Measurements from ENCODE around the gene DDX39B. TPM values are rescaled to one million over a fixed set of nuclear protein-coding genes. Genes with fewer than 3 reads are reported as not detected.

DDX39B gene
- total and polyA plus RNA-seq, 9 of the 15 experiments (the other 6 are each of a cell fraction or from before 2014, with no cell fraction given) = 479 to 869 (median 592) TPM

DNA sequence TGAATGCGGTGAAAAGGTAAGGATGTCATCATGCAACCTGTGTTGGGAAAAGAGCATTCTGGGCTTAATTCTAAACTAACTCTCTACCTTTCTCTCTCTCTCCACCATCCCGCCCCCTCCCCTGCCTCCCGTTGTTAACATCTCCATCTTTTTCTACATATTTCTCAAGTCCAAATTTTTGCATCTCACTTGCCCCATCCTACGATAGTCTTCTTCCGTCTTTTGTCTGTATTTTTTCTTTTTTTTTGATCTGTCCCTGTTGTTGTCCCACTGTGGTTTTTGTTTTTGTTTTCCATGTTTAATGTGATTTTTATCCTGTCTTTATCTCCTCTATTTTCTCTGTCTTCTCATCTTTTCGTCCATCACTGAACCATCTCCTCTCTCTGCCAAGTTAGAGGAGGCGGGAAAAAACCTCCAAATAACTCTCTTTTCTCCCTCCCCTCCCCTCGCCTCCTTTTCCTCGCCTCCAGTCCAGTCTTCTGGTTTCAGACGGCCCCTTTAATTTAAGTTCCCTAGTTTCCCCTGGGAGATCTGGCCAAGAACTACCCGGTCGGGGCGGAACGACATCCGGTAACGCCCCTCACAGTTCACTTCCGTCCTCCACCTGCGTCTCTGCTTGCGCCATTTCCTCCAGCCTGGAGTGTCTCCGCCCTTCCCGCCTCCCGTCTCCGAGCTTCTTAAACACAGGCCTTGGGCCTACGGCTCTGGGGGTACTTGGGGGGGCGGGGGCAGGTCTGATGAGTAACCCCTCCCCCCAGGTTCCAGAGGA, 5.3 kb upstream of the DDX39B start, which contains the start of gene NFKBIL1 (continued):
- TF ChIP-seq, protein P1, sequence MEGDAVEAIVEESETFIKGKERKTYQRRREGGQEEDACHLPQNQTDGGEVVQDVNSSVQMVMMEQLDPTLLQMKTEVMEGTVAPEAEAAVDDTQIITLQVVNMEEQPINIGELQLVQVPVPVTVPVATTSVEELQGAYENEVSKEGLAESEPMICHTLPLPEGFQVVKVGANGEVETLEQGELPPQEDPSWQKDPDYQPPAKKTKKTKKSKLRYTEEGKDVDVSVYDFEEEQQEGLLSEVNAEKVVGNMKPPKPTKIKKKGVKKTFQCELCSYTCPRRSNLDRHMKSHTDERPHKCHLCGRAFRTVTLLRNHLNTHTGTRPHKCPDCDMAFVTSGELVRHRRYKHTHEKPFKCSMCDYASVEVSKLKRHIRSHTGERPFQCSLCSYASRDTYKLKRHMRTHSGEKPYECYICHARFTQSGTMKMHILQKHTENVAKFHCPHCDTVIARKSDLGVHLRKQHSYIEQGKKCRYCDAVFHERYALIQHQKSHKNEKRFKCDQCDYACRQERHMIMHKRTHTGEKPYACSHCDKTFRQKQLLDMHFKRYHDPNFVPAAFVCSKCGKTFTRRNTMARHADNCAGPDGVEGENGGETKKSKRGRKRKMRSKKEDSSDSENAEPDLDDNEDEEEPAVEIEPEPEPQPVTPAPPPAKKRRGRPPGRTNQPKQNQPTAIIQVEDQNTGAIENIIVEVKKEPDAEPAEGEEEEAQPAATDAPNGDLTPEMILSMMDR (IDR thresholded peaks at IDR 0.05 in 2 of 3, conservative IDR thresholded peaks at IDR 0.05 in 1 of 3; ENCODE audit: insufficient read depth in 2 of 3, low read depth in 1 of 3, low read length in 3 of 3) = no peak; a peak in 1 of 6 replicates
- TF ChIP-seq ZNF124 (CRISPR knock-in tag; IDR thresholded peaks at IDR 0.05) = no peak
- TF ChIP-seq, protein P2, sequence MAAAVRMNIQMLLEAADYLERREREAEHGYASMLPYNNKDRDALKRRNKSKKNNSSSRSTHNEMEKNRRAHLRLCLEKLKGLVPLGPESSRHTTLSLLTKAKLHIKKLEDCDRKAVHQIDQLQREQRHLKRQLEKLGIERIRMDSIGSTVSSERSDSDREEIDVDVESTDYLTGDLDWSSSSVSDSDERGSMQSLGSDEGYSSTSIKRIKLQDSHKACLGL (CRISPR knock-in tag; IDR thresholded peaks at IDR 0.05; ENCODE audit: borderline replicate concordance, poor library complexity, severe bottlenecking) = no peak
- TF ChIP-seq MCM5 (IDR thresholded peaks at IDR 0.05; ENCODE audit: low read depth) = 0 out of 2 replicates have a peak, but pooled peaks have one; percentile 88
- no peak for TF ChIP-seq PTRF (tag; IDR thresholded peaks at IDR 0.05)
- TF ChIP-seq CHD1 (IDR thresholded peaks at IDR 0.05; ENCODE audit: low read length) = no peak
- TF ChIP-seq, protein P3, sequence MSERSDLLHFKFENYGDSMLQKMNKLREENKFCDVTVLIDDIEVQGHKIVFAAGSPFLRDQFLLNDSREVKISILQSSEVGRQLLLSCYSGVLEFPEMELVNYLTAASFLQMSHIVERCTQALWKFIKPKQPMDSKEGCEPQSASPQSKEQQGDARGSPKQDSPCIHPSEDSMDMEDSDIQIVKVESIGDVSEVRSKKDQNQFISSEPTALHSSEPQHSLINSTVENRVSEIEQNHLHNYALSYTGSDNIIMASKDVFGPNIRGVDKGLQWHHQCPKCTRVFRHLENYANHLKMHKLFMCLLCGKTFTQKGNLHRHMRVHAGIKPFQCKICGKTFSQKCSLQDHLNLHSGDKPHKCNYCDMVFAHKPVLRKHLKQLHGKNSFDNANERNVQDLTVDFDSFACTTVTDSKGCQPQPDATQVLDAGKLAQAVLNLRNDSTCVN (CRISPR knock-in tag; IDR thresholded peaks at IDR 0.05) = peak; percentile 72; the same call in 1 of the 2 replicates
- no peak; the same call in 1 of the 2 replicates for TF ChIP-seq KAT7 (CRISPR knock-in tag; IDR thresholded peaks at IDR 0.05; ENCODE audit: borderline replicate concordance)
- TF ChIP-seq BACH1 (tag; IDR thresholded peaks at IDR 0.05) = 0 out of 2 replicates have a peak, but pooled peaks have one; percentile 20
- TF ChIP-seq ZNF224 (CRISPR knock-in tag; IDR thresholded peaks at IDR 0.05) = no peak
- TF ChIP-seq PHB (CRISPR knock-in tag; IDR thresholded peaks at IDR 0.05) = no peak
- peak; percentile 67 for TF ChIP-seq SUPT5H (IDR thresholded peaks at IDR 0.05)
- TF ChIP-seq ZNF830 (CRISPR knock-in tag; IDR thresholded peaks at IDR 0.05) = no peak
- TF ChIP-seq DPF2 (IDR thresholded peaks at IDR 0.05) = peak; percentile 69
- peak; percentile 96 for TF ChIP-seq ELF1 (tag; IDR thresholded peaks at IDR 0.05)
- peak; percentile 83 for TF ChIP-seq NR2C2 (CRISPR knock-in tag; IDR thresholded peaks at IDR 0.05)
- peak; percentile 97 for TF ChIP-seq NR2C2 (tag; IDR thresholded peaks at IDR 0.05)
- TF ChIP-seq, protein P4, sequence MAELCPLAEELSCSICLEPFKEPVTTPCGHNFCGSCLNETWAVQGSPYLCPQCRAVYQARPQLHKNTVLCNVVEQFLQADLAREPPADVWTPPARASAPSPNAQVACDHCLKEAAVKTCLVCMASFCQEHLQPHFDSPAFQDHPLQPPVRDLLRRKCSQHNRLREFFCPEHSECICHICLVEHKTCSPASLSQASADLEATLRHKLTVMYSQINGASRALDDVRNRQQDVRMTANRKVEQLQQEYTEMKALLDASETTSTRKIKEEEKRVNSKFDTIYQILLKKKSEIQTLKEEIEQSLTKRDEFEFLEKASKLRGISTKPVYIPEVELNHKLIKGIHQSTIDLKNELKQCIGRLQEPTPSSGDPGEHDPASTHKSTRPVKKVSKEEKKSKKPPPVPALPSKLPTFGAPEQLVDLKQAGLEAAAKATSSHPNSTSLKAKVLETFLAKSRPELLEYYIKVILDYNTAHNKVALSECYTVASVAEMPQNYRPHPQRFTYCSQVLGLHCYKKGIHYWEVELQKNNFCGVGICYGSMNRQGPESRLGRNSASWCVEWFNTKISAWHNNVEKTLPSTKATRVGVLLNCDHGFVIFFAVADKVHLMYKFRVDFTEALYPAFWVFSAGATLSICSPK (IDR thresholded peaks at IDR 0.05; ENCODE audit: borderline replicate concordance) = no peak; the same call in 1 of the 2 replicates
- TF ChIP-seq ZFP36 (IDR thresholded peaks at IDR 0.05; ENCODE audit: low read depth, low read length, partially characterized antibody) = peak; percentile 33
- peak in 1 of 2 experiments; percentile 85 for TF ChIP-seq MAZ (CRISPR knock-in tag; conservative IDR thresholded peaks at IDR 0.05 in 1 of 2, IDR thresholded peaks at IDR 0.05 in 1 of 2)
- TF ChIP-seq, protein P5, sequence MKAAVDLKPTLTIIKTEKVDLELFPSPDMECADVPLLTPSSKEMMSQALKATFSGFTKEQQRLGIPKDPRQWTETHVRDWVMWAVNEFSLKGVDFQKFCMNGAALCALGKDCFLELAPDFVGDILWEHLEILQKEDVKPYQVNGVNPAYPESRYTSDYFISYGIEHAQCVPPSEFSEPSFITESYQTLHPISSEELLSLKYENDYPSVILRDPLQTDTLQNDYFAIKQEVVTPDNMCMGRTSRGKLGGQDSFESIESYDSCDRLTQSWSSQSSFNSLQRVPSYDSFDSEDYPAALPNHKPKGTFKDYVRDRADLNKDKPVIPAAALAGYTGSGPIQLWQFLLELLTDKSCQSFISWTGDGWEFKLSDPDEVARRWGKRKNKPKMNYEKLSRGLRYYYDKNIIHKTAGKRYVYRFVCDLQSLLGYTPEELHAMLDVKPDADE (conservative IDR thresholded peaks at IDR 0.05; ENCODE audit: control insufficient read depth, low read depth, low read length) = peak; percentile 99
